Stimulated activated effector memory CD8-positive, alpha-beta T cell treated with anti-CD3 and anti-CD28 coated beads, Interleukin-12 subunit alpha, Interleukin-12 subunit beta, amount 100 ng/mL, for 72 hours (primary cell): ENCODE data around the gene HSD17B10.
"Not testable (repeated sequence)": the region's sequence is repeated elsewhere in the genome, so short reads cannot be mapped to it uniquely, and the experiment has no call there.

Experiments used
- ATAC-seq: fragments of 150-1000 bp; cut with Tn5 transposase; 2 replicates; pipeline ENCODE4 v1.10.0; 2021
- DNase-seq, 2 donors: peaks; one replicate each; pipeline ENCODE4 v3.0.0; 2021 to 2022; ENCODE audit warnings: low spot score in 2 of 2
- H3K27ac Mint-ChIP-seq: one replicate; pipeline ENCODE4 v1.8.0; 2022; ENCODE audit warnings: mild to moderate bottlenecking, mixed read lengths
- H3K36me3 Mint-ChIP-seq: one replicate; pipeline ENCODE4 v1.8.0; 2022; ENCODE audit warnings: mild to moderate bottlenecking, mixed read lengths
- H3K4me1 Mint-ChIP-seq: one replicate; pipeline ENCODE4 v1.8.0; 2022; ENCODE audit warnings: mixed read lengths
- H3K4me3 Mint-ChIP-seq: one replicate; pipeline ENCODE4 v1.8.0; 2022; ENCODE audit warnings: mild to moderate bottlenecking, mixed read lengths
- H3K9me3 Mint-ChIP-seq: one replicate; pipeline ENCODE4 v1.8.0; 2022; ENCODE audit warnings: mixed read lengths

HSD17B10 gene

DNA sequence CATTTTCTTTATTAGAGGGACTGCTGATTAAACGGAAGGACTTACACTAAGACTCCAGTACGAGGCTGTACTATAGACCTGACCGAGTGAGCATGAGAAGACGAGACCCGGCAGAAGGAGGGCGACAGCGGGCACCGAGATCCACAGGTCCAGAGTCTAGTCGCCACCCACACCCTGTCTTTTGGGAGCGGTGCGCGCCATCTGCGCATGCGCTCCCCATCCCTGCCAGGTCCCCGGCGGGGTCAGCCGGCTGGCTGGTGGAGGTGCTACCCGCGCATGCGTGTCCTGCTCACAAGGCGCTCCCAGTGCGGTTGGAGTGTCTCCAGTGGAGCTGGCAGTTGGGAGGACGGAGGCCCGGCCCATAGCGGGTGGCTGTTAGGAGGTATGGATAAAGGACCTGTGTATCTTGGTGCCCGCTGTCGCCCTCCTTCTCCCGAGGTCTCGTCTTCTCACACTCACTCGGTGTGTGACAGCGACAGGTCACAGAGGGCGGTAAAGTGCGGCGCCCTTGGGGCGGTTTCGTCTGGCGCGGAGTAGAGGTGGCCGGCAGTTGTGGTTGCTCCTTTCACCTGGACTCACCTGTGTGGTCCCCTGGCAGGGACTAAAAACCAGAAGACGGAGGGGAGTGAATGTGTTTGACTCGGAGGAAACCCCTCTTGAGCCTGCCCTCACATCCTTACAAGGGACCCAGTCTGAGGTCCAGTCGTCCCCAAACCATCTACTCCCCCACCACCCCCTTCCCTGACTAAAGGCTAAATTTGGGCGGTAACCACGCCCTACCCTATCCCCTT, 7.6 kb upstream of the HSD17B10 start:
- Mint-ChIP-seq H3K27ac (peak overlapping the region; percentile 43), H3K4me1 (peaks cover 30% of the 10 kb centered on the region), H3K4me3 (peak overlapping the region; percentile 75), H3K9me3 (no peaks in the 10 kb centered on the region), H3K36me3 (no peaks in the 10 kb centered on the region)
- ATAC-seq (peak; percentile 84), DNase-seq (peak; percentile 64 to 85)

GRCh38 chrX:53440621-53441517, 6.7 kb upstream of the HSD17B10 start:
- Mint-ChIP-seq H3K4me3 (peak overlapping the region; percentile 75), H3K9me3 (no peaks in the 10 kb centered on the region), H3K4me1 (peaks cover 30% of the 10 kb centered on the region), H3K36me3 (no peaks in the 10 kb centered on the region), H3K27ac (no peak overlapping the region)
- ATAC-seq: peak; percentile 5
- DNase-seq: no peak

DNA sequence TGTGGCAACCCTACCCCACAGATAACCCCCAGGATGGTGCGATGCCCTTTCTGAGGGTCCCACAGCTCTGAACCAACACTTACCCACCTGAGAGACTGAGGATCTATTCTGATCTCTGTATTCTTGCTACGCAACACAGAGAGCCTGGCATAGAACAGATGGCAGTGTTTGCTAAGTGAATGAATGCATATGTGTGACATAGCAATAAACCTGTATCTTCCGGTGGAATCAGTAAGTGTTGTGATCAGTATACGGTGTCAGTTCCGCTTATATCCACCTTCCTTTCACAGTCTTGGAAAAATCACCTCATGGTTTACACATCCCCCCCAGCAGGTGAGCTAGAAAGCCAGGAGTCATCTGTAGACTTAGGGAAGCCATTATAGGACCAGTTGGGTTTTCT, 5.9 kb upstream of the HSD17B10 start:
- no peaks in the 10 kb centered on the region for H3K9me3 Mint-ChIP-seq
- H3K27ac Mint-ChIP-seq: no peak overlapping the region
- peaks cover 30% of the 10 kb centered on the region for H3K4me1 Mint-ChIP-seq
- DNase-seq: no peak
- no peak for ATAC-seq
- H3K36me3 Mint-ChIP-seq: no peaks in the 10 kb centered on the region
- peak overlapping the region; percentile 75 for H3K4me3 Mint-ChIP-seq

GRCh38 chrX:53438832-53439230, 4.7 kb upstream of the HSD17B10 start:
- no peaks in the 10 kb centered on the region for H3K36me3 Mint-ChIP-seq
- ATAC-seq (no peak), DNase-seq (no peak)
- peak overlapping the region; percentile 0 for H3K27ac Mint-ChIP-seq
- no peaks in the 10 kb centered on the region for H3K9me3 Mint-ChIP-seq
- peak overlapping the region; percentile 13 for H3K4me3 Mint-ChIP-seq
- H3K4me1 Mint-ChIP-seq: peaks cover 42% of the 10 kb centered on the region

- no peaks in the 10 kb centered on the region for H3K36me3 Mint-ChIP-seq
- peaks cover 46% of the 10 kb centered on the region for H3K4me1 Mint-ChIP-seq
- peak overlapping the region; percentile 48 for H3K27ac Mint-ChIP-seq
- no peaks in the 10 kb centered on the region for H3K9me3 Mint-ChIP-seq
- DNase-seq (no peak), ATAC-seq (peak; percentile 5)
- peak overlapping the region; percentile 13 for H3K4me3 Mint-ChIP-seq
These were observed 4.1 kb upstream of the HSD17B10 start for GRCh38 chrX:53438174-53438831.

DNA sequence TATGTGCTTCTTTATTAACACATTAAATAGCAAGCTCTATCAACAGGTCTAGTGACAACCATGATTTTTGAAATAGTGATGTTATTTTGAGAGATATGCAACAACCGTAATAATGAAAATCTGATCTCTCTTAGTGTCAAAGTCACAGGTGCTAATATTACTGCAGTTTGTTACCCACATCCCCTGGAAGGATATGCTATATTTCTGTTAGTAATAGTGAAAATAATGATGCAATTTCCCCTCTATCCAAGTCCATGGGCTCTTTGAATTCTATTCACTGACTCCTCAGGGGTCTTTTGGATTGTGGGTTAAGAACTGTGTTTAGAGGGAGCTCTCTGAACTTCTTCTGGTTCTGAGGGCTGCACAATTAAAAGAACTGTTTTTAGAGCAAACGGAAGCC, 3.0 kb upstream of the HSD17B10 start:
- DNase-seq: no peak
- no peaks in the 10 kb centered on the region for H3K9me3 Mint-ChIP-seq
- peak overlapping the region; percentile 48 for H3K27ac Mint-ChIP-seq
- H3K4me1 Mint-ChIP-seq: peaks cover 46% of the 10 kb centered on the region
- ATAC-seq: peak; percentile 39
- no peaks in the 10 kb centered on the region for H3K36me3 Mint-ChIP-seq
- no peak overlapping the region for H3K4me3 Mint-ChIP-seq

GRCh38 chrX:53435997-53436396, 1.8 kb upstream of the HSD17B10 start:
- no peak overlapping the region for H3K27ac Mint-ChIP-seq
- ATAC-seq (peak; percentile 70), DNase-seq (peak; percentile 32 to 62)
- H3K4me1 Mint-ChIP-seq: peaks cover 34% of the 10 kb centered on the region
- no peaks in the 10 kb centered on the region for H3K36me3 Mint-ChIP-seq
- H3K9me3 Mint-ChIP-seq: no peaks in the 10 kb centered on the region
- H3K4me3 Mint-ChIP-seq: no peak overlapping the region

DNA sequence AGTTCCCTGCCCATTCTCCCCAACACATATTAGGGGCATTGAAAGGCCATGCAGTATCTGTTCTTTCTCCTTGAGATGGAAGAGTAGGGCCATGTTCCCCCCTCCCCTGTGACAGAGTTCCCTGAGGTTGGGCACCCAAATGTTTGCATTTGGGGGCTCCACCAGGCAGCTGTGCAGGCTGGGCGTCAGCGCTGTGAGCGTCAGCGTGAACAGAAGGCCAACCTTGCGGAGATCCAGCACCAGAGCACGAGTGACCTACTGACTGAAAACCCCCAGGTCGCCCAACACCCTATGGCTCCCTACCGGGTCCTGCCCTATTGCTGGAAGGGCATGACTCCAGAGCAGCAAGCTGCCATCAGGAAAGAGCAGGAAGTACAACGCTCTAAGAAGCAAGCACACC, 3.9 kb downstream of the HSD17B10 start:
- Mint-ChIP-seq H3K4me3 (no peak overlapping the region), H3K4me1 (peaks cover 15% of the 10 kb centered on the region), H3K9me3 (no peaks in the 10 kb centered on the region), H3K36me3 (peaks cover 24% of the 10 kb centered on the region), H3K27ac (peak overlapping the region; percentile 54)
- ATAC-seq (no peak), DNase-seq (no peak)

- DNase-seq (no peak), ATAC-seq (no peak)
- Mint-ChIP-seq H3K4me1 (peaks cover 12% of the 10 kb centered on the region), H3K27ac (no peak overlapping the region), H3K9me3 (no peaks in the 10 kb centered on the region), H3K4me3 (no peak overlapping the region), H3K36me3 (peaks cover 24% of the 10 kb centered on the region)
These were observed 4.4 kb downstream of the HSD17B10 start for GRCh38 chrX:53429755-53430154.

DNA sequence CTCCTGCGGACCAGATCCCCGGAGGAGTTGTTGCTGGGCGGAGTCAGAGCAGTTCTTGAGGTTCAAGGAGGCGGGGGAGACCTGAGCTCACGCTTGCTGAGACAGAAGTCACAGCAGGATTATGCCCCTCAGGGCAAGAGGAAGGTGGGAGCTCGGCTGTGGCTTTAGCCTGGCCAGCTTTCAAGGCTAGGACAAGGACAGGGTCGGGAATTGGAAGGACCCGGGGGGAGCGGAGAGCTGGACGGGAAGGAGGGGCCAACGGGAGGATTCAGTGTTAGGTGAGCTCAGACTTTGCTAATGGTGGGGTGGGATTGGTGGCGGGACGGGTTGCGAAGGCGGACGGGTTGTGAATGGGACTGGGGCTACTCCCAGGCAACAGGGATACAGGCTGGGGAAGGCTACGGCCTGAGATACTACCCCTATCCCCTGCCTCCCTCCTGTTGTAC, 11.3 kb downstream of the HSD17B10 start, which contains the start of gene RIBC1:
Gene RIBC1 (plus strand): TSS at position 13 of the 446 bp plus-strand sequence. CDS start 3,404 bp downstream, outside the sequence.
- ATAC-seq (no peak), DNase-seq (no peak)
- Mint-ChIP-seq H3K36me3 (peaks cover 46% of the 10 kb centered on the region), H3K27ac (peak within 1 kb of the TSS; percentile 94), H3K9me3 (no peaks in the 10 kb centered on the region), H3K4me1 (peaks cover 7% of the 10 kb centered on the region), H3K4me3 (peak within 1 kb of the TSS; percentile 88)

GRCh38 chrX:53422086-53422860, 11.9 kb downstream of the HSD17B10 start, which contains the start of gene SMC1A:
TSS of gene SMC1A (minus strand) at chrX:53422654. CDS start at chrX:53422600, 54 bp downstream.
- no peaks in the 10 kb centered on the region for H3K9me3 Mint-ChIP-seq
- ATAC-seq: peak; percentile 91
- peak; percentile 82 to 93 for DNase-seq
- H3K4me3 Mint-ChIP-seq: peak within 1 kb of the TSS; percentile 88
- H3K27ac Mint-ChIP-seq: peak within 1 kb of the TSS; percentile 94
- H3K36me3 Mint-ChIP-seq: peaks cover 48% of the 10 kb centered on the region
- H3K4me1 Mint-ChIP-seq: peaks cover 7% of the 10 kb centered on the region

GRCh38 chrX:53421772-53422085, 12.4 kb downstream of the HSD17B10 start:
- peak overlapping the region; percentile 88 for H3K4me3 Mint-ChIP-seq
- peaks cover 7% of the 10 kb centered on the region for H3K4me1 Mint-ChIP-seq
- peak overlapping the region; percentile 94 for H3K27ac Mint-ChIP-seq
- H3K36me3 Mint-ChIP-seq: peaks cover 54% of the 10 kb centered on the region
- DNase-seq (no peak), ATAC-seq (peak; percentile 41)
- H3K9me3 Mint-ChIP-seq: no peaks in the 10 kb centered on the region

- Mint-ChIP-seq H3K36me3 (peaks cover 59% of the 10 kb centered on the region), H3K4me3 (peak overlapping the region; percentile 88), H3K4me1 (peaks cover 7% of the 10 kb centered on the region), H3K27ac (peak overlapping the region; percentile 94), H3K9me3 (no peaks in the 10 kb centered on the region)
- no peak for DNase-seq
- no peak for ATAC-seq
These were observed 13.0 kb downstream of the HSD17B10 start for GRCh38 chrX:53421125-53421524.

GRCh38 chrX:53420351-53420750, 13.8 kb downstream of the HSD17B10 start:
- Mint-ChIP-seq H3K27ac (peak overlapping the region; percentile 94), H3K4me3 (peak overlapping the region; percentile 88), H3K36me3 (peaks cover 67% of the 10 kb centered on the region)
- DNase-seq, ATAC-seq, H3K9me3 Mint-ChIP-seq, H3K4me1 Mint-ChIP-seq: not testable (repeated sequence)
